GM12864 (cell line): ENCODE results near the gene CEBPB.

ENCODE experiments used
- DNase-seq: peaks from one replicate; pipeline ENCODE4 v3.0.0-alpha.2; 2011; ENCODE audit warnings: low read depth
- H3K4me3 ChIP-seq: 2 replicates; pipeline ENCODE4 v1.5.1; 2011; ENCODE audit warnings: mild to moderate bottlenecking, low read depth, low read length, control low read depth
- TF ChIP-seq, protein P1 (sequence below): IDR thresholded peaks from 2 replicates; pipeline ENCODE4 v1.5.1; 2011; ENCODE audit warnings: low read depth, mild to moderate bottlenecking, moderate library complexity, low read length, control low read depth, inconsistent platforms; ENCODE audit errors: missing control alignments

CEBPB gene

DNA sequence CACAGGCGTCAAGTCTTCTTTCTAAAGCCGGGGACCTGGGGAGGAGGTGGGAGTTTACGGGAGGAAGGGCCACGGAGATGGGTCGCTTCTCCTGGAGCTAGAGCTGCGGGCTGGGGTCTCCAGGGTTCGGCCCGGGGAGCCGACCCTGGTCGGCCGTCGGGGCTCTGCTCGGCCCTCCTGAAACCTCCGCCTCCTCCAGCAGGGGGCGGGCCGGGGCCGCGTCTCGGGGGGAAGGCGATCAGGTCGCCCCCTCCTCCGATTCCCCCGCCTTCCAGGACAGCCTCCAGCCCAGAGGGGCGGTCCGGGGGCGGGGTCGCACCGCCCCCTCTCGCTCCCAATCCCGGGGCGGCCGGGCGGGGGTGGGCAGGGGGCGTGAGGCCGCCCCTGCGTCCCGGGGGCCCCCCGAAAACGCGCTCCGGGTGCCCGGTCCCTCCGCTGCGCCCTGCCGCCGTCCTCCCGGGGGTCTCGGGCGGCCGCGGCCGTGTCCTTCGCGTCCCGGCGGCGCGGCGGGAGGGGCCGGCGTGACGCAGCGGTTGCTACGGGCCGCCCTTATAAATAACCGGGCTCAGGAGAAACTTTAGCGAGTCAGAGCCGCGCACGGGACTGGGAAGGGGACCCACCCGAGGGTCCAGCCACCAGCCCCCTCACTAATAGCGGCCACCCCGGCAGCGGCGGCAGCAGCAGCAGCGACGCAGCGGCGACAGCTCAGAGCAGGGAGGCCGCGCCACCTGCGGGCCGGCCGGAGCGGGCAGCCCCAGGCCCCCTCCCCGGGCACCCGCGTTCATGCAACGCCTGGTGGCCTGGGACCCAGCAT lies at the start of gene CEBPB:
TSS of gene CEBPB (plus strand) at position 580 of the 814 bp plus-strand sequence. CDS start at position 784, 204 bp downstream.
- DNase-seq: no peak
- TF ChIP-seq, protein P1, sequence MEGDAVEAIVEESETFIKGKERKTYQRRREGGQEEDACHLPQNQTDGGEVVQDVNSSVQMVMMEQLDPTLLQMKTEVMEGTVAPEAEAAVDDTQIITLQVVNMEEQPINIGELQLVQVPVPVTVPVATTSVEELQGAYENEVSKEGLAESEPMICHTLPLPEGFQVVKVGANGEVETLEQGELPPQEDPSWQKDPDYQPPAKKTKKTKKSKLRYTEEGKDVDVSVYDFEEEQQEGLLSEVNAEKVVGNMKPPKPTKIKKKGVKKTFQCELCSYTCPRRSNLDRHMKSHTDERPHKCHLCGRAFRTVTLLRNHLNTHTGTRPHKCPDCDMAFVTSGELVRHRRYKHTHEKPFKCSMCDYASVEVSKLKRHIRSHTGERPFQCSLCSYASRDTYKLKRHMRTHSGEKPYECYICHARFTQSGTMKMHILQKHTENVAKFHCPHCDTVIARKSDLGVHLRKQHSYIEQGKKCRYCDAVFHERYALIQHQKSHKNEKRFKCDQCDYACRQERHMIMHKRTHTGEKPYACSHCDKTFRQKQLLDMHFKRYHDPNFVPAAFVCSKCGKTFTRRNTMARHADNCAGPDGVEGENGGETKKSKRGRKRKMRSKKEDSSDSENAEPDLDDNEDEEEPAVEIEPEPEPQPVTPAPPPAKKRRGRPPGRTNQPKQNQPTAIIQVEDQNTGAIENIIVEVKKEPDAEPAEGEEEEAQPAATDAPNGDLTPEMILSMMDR: peak; percentile 67
- H3K4me3 ChIP-seq: peak within 1 kb of the TSS; percentile 84

GRCh38 chr20:50141018-50141675 lies 49.5 kb upstream of the CEBPB start:
- no peak for DNase-seq
- TF ChIP-seq, protein P1: no peak
- H3K4me3 ChIP-seq: no peak overlapping the region

GRCh38 chr20:50141811-50142561 lies 48.6 kb upstream of the CEBPB start:
- TF ChIP-seq, protein P1: no peak
- H3K4me3 ChIP-seq: no peak overlapping the region
- no peak for DNase-seq

- TF ChIP-seq, protein P1: no peak
- no peak for DNase-seq
- H3K4me3 ChIP-seq: no peak overlapping the region
Observed at GRCh38 chr20:50142812-50143211, 47.8 kb upstream of the CEBPB start.

GRCh38 chr20:50144362-50144761 lies 46.3 kb upstream of the CEBPB start:
- TF ChIP-seq, protein P1: no peak
- no peak overlapping the region for H3K4me3 ChIP-seq
- no peak for DNase-seq

DNA sequence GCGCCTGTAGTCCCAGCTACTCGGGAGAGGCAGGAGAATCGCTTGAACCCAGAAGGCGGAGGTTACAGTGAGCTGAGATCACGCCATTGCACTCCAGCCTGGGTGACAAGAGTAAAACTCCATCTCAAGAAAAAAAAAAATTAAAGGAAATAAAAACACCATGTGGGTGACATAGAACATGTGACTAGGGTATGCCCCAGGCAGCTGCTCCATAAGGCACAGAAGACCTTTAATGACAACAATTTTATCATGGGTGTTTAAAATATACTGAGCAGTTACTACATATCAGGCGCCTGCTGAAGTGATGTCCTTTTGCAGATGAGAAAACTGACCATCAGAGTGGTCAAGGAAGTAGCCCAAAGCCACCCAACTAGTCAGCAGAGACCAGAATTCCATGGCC lies 45.1 kb upstream of the CEBPB start:
- DNase-seq: no peak
- H3K4me3 ChIP-seq: no peak overlapping the region
- TF ChIP-seq, protein P1: no peak
